GM19193 (cell line): Measurements from ENCODE around the gene HEPHL1.
A peak's percentile ranks its signal among the peaks of the same experiment; 100 is the strongest.

Experiments used
- POLR2A ChIP-seq: IDR thresholded peaks from 4 replicates; pipeline ENCODE4 v1.6.1; 2011; ENCODE audit not compliant: insufficient read depth, insufficient read length; ENCODE audit errors: extremely low read depth

The HEPHL1 gene

DNA sequence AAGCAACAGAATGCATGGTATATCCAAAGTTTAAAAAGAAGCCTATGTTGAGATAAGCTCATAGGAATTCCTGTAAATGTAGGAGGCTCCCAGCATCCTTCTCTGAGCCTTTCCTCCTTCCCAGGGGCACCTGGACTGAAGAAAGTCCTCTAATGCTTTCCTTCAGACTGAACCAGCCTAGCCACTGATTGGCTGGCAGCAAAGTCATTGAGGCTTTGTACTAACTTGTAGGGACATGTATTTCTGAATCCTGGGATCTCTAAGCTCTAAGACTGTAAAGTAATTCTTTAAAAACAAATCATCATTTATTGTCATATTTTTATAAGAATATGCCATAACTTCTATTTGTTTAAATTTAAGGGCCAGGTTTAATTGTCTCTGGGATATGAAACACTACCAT, 83.6 kb downstream of the HEPHL1 start:
- TF ChIP-seq POLR2A: no peak

DNA sequence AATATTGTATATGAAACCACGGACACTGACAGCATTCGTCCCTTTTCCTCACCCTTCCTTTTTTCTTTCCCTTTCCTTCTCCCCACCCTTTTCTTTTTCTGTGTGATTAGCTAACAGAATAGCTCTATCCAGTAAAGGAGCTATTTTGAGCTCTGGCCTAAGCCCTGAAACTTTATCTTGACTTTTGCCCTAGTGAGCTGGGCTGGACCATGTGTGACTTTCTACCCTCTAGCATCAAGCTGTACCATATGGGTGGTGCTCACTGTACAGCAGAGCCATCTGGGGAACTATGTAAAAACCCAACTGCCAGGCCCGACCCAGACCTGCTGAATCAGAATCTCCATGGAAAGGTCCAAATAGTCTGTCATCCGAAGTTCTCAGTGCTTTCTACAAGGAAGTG, 85.6 kb downstream of the HEPHL1 start:
- TF ChIP-seq POLR2A: no peak

GRCh38 chr11:94107363-94107762, 86.2 kb downstream of the HEPHL1 start:
- TF ChIP-seq POLR2A: no peak

GRCh38 chr11:94111241-94111640, 90.1 kb downstream of the HEPHL1 start:
- TF ChIP-seq POLR2A: no peak

DNA sequence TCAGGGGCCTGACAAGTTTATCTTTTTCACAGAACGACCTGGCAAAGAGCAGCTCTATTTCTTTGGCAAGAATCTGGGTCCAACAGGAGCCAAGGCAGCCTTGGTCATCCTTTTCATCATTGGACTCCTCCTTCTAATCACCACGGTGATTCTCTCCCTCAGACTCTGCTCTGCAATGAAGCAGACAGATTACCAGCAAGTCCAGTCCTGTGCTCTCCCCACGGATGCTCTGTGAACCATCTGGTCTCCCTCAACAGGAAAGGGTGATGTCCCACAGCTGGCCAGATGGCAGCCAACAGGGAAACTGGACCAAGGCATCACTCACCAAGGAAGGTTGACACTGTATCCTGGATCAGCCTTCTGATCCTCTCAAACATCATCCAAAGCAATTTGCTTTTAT, 90.5 kb downstream of the HEPHL1 start:
- no peak for TF ChIP-seq POLR2A

GRCh38 chr11:94112206-94112953, 91.2 kb downstream of the HEPHL1 start:
- TF ChIP-seq POLR2A: no peak

GRCh38 chr11:94117197-94117574, 96.0 kb downstream of the HEPHL1 start:
- TF ChIP-seq POLR2A: no peak

DNA sequence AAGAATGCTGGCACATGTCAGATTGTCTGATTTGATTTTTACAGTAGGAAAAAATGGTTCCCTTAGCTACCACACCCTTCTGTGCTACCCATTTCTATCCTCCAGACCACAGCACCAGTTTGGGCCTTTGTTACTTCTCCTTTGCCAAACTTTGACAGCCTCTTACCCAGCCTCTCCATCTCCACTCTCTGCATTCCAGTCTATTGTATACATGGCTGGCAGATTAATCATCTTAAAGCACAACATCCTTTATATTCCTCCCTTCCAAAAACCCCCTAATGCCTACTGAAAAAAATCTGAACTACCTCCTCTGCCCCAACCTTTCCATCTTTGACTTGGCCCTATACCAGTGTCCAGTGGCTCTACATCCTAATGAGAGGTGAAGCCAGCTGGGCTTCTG, 96.7 kb downstream of the HEPHL1 start:
- no peak for TF ChIP-seq POLR2A

- no peak for TF ChIP-seq POLR2A
Observed at GRCh38 chr11:94120946-94121345, 99.8 kb downstream of the HEPHL1 start.

- no peak for TF ChIP-seq POLR2A
Observed at GRCh38 chr11:94125407-94126115, 104.4 kb downstream of the HEPHL1 start.

DNA sequence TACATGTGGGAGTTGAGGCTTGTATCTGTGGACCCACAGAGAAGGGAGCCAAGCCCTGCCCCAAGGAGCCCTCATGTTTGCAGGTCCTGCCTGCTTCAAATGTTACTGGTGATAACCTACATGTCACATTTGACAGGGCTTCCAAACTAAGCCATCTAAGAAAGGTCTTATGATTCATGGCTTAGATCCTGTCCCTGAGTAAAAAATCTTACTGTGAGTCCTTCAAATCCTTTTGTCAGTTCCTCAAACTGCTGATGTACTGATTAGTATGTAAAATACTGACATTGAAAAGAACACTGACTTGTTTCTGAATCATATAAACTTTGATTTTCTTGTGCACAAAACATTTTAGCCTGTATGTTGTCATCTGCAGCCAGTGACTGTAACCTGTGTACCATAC, 106.5 kb downstream of the HEPHL1 start:
- no peak for TF ChIP-seq POLR2A

- TF ChIP-seq POLR2A: no peak
Observed at GRCh38 chr11:94128291-94128745, 107.2 kb downstream of the HEPHL1 start.

- TF ChIP-seq POLR2A: peak; percentile 73
Observed at GRCh38 chr11:94128746-94129511, 107.8 kb downstream of the HEPHL1 start, which contains the start of gene PANX1. PANX1 (plus strand) TSS chr11:94128841; CDS start chr11:94129313, 472 bp downstream.

- TF ChIP-seq POLR2A: no peak
Observed at GRCh38 chr11:94129512-94130297, 108.6 kb downstream of the HEPHL1 start.
